GM19372 (cell line): Measurements from ENCODE around the gene KIF16B.
"Not testable (repeated sequence)": the region's sequence is repeated elsewhere in the genome, so short reads cannot be mapped to it uniquely, and the experiment has no call there.

Source experiments
- ATAC-seq: cut with Tn5 transposase; IDR thresholded peaks from one replicate; pipeline ENCODE4 v1.9.1; 2021; ENCODE audit warnings: mild to moderate bottlenecking, low read depth, moderate library complexity; ENCODE audit not compliant: unreplicated experiment

Gene KIF16B

GRCh38 chr20:16528078-16528477, 45.2 kb downstream of the KIF16B start:
- ATAC-seq, result no peak

GRCh38 chr20:16527438-16527837, 45.8 kb downstream of the KIF16B start:
- no peak for ATAC-seq

GRCh38 chr20:16526433-16527380, 46.5 kb downstream of the KIF16B start:
- no peak for ATAC-seq

GRCh38 chr20:16522651-16523050, 50.6 kb downstream of the KIF16B start:
- ATAC-seq, result not testable (repeated sequence)

GRCh38 chr20:16520154-16520553, 53.1 kb downstream of the KIF16B start:
- ATAC-seq, result no peak

- ATAC-seq, result not testable (repeated sequence)
Measured at GRCh38 chr20:16519673-16520072, 53.6 kb downstream of the KIF16B start.

- no peak for ATAC-seq
Measured at GRCh38 chr20:16518784-16519084, 54.5 kb downstream of the KIF16B start.

GRCh38 chr20:16517946-16518783, 55.1 kb downstream of the KIF16B start:
- ATAC-seq, result no peak

- ATAC-seq, result no peak
Measured at GRCh38 chr20:16516794-16517193, 56.5 kb downstream of the KIF16B start.

GRCh38 chr20:16515046-16515445, 58.2 kb downstream of the KIF16B start:
- no peak for ATAC-seq

GRCh38 chr20:16514140-16514539, 59.1 kb downstream of the KIF16B start:
- ATAC-seq, result no peak

GRCh38 chr20:16505894-16506293, 67.4 kb downstream of the KIF16B start:
- ATAC-seq, result no peak

GRCh38 chr20:16501301-16501700, 71.9 kb downstream of the KIF16B start:
- no peak for ATAC-seq

- no peak for ATAC-seq
Measured at GRCh38 chr20:16500197-16500596, 73.1 kb downstream of the KIF16B start.

GRCh38 chr20:16498526-16499253, 74.6 kb downstream of the KIF16B start:
- no peak for ATAC-seq

- no peak for ATAC-seq
Measured at GRCh38 chr20:16497896-16498295, 75.4 kb downstream of the KIF16B start.

GRCh38 chr20:16493486-16493885, 79.8 kb downstream of the KIF16B start:
- ATAC-seq, result no peak

GRCh38 chr20:16491294-16491905, 81.8 kb downstream of the KIF16B start:
- ATAC-seq, result peak; percentile 89

- ATAC-seq, result no peak
Measured at GRCh38 chr20:16490696-16491095, 82.6 kb downstream of the KIF16B start.

- no peak for ATAC-seq
Measured at GRCh38 chr20:16488616-16489015, 84.6 kb downstream of the KIF16B start.
